Bronchial epithelial cell (primary cell): Measurements from ENCODE around the gene ZNF423. TPM values are rescaled to one million over a fixed set of nuclear protein-coding genes. Genes with fewer than 3 reads are reported as not detected.

Experiments used
- DNase-seq: peaks from one replicate; pipeline ENCODE4 v3.0.0-alpha.2; 2010; ENCODE audit warnings: low read depth
- FAIRE-seq: peaks from 2 replicates; lab custom pipeline; 2011; peaks lifted over from hg19 to GRCh38; lab: Jason Lieb, UNC
- H3K27me3 ChIP-seq: 2 replicates; pipeline ENCODE4 v1.5.1; 2011; ENCODE audit warnings: low read length; ENCODE audit not compliant: control insufficient read depth, insufficient read depth
- H3K36me3 ChIP-seq: 2 replicates; pipeline ENCODE4 v1.5.1; 2011; ENCODE audit warnings: low read length; ENCODE audit not compliant: control insufficient read depth, insufficient read depth
- H3K4me3 ChIP-seq: 2 replicates; pipeline ENCODE4 v1.5.1; 2011; ENCODE audit warnings: mild to moderate bottlenecking, low read depth, low read length, control low read depth
- total RNA-seq: library from RNA; depleted of rRNA; stranded (reverse); fragments of >200 nt; gene quantifications from 2 replicates; pipeline ENCODE4 v1.2.1, GENCODE V29; 2014
- TF ChIP-seq, protein P1 (sequence below): IDR thresholded peaks from 2 replicates; pipeline ENCODE4 v1.5.1; 2011; ENCODE audit warnings: mild to moderate bottlenecking, moderate library complexity, low read length, control low read depth, inconsistent platforms; ENCODE audit not compliant: insufficient read depth, severe bottlenecking

The ZNF423 gene
- total RNA-seq, 1 donor from 2014 or later = under 0.01 TPM

DNA sequence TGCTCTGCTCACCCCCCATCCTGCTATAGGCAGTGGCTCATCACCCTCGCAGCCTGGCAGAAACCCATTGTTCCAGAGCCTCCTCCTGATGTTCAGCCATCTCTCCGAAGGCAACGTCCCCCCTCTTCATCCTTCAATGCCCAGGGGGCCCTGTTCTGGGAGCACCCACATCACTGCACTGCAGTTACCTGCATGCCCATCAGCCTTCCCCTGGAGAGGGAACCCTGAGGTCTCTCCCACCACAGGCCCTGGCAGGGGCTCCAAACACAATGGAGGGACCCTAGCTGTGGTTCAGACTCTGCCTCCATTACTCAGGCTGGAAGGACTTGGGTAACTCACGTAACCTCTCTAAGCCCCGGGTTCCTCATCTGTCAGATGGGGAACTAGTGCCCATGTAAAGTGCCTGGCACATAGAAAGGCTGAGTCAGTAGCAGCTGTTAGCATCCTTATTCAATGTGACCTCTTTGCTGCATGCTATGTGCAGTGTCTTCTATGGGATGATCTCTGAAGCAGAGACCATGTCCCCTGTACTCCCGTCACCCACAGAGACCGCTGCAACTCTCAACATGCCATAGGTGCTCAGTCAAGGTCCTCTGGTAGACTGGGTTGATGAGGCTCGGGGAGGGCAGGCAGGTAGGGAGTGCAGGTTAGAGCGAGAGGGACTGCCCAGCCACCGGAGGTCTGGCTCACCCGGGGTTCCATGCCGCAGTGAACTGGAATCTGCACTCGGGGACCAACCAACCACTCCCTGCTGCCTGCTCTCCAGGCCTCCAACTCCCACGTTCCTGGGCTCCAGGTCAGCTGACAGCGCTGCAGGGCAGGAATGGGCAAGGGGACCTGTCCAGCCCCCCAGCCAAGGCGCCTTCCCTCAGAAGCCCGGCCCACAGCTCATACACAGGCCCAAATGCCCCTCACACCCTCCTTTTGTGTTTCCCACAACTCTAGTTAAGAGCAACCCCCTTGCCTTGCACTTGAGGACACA lies 233.2 kb downstream of the ZNF423 start:
- no peak for DNase-seq
- no peaks in the 10 kb centered on the region for H3K27me3 ChIP-seq

DNA sequence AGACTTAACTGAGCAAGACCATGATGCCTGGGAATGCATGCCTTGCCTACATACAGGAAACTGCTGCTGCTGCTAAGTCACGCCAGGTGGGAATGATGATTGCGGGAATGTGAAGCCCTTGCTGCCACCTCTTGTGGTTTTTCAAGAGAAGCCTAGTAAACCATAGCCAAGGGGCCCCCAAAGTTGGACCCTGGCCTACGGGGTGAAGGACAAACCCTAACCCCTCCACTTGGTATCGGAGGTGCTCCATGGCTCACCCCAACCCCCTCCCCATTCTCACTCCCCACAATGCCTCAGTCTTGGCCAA lies 233.9 kb downstream of the ZNF423 start:
- H3K36me3 ChIP-seq = no peaks in the 10 kb centered on the region
- DNase-seq (no peak), FAIRE-seq (no peak)
- TF ChIP-seq, protein P1, sequence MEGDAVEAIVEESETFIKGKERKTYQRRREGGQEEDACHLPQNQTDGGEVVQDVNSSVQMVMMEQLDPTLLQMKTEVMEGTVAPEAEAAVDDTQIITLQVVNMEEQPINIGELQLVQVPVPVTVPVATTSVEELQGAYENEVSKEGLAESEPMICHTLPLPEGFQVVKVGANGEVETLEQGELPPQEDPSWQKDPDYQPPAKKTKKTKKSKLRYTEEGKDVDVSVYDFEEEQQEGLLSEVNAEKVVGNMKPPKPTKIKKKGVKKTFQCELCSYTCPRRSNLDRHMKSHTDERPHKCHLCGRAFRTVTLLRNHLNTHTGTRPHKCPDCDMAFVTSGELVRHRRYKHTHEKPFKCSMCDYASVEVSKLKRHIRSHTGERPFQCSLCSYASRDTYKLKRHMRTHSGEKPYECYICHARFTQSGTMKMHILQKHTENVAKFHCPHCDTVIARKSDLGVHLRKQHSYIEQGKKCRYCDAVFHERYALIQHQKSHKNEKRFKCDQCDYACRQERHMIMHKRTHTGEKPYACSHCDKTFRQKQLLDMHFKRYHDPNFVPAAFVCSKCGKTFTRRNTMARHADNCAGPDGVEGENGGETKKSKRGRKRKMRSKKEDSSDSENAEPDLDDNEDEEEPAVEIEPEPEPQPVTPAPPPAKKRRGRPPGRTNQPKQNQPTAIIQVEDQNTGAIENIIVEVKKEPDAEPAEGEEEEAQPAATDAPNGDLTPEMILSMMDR = no peak
- no peaks in the 10 kb centered on the region for H3K27me3 ChIP-seq
- H3K4me3 ChIP-seq = no peak overlapping the region

More for the DNA sequence above, 233.2 kb downstream of the ZNF423 start:
- H3K4me3 ChIP-seq = no peak overlapping the region
- no peak for FAIRE-seq
- TF ChIP-seq, protein P1 = no peak
- H3K36me3 ChIP-seq = no peaks in the 10 kb centered on the region

DNA sequence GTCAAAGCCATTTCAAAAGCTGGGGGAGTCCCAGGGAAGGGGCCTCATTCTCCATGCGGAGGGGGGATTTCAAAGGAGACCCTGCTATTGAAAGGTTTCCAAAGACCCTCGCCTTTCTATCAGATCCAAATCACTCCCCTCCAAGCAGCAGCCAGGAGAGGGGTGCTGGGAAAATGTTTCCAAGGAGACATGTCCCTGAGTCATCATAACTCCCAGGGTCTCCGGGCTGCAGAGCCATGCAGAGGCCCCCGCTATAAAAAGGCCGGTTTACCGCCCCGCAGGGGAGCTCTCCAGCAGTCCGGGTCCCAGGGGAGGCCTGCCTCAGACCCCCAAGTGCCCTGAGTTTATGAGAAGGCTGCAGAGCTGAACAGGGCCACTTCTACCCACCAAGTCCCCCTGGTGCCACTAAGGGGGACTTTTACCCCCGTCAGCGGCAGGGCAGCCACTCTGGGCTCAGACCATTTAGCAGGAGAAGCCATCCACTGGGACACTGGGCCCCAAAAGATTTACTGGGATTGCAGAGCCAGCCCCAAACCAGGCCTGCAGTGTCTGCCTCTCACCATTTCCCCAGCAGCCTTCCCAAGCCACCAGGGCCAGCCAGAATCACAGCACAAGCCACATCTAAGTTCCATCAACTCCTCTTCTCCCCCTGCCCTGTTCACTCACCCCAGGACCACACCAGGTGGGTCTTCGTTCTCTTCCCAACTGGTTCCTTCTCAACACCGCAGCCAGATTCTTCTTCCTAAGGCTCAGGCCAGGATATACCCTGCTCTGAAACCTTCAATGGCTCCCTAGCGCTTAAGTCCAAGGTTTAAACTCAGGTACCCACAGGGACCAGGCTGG lies 234.4 kb downstream of the ZNF423 start:
- DNase-seq (no peak), FAIRE-seq (no peak)
- TF ChIP-seq, protein P1 = no peak
- Histone ChIP-seq H3K36me3 (no peaks in the 10 kb centered on the region), H3K4me3 (no peak overlapping the region), H3K27me3 (no peaks in the 10 kb centered on the region)

GRCh38 chr16:49620869-49621240 lies 235.1 kb downstream of the ZNF423 start:
- Histone ChIP-seq H3K4me3 (no peak overlapping the region), H3K27me3 (no peaks in the 10 kb centered on the region), H3K36me3 (no peaks in the 10 kb centered on the region)
- no peak for DNase-seq
- TF ChIP-seq, protein P1 = no peak
- no peak for FAIRE-seq

- Histone ChIP-seq H3K36me3 (no peaks in the 10 kb centered on the region), H3K4me3 (no peak overlapping the region), H3K27me3 (no peaks in the 10 kb centered on the region)
- DNase-seq (peak; percentile 8), FAIRE-seq (no peak)
- TF ChIP-seq, protein P1 = no peak
Measured at GRCh38 chr16:49620158-49620868, 235.6 kb downstream of the ZNF423 start.
